Gastroesophageal sphincter (tissue), 3 donors: ENCODE results near the gene AK3.
A peak's percentile ranks its signal among the peaks of the same experiment; 100 is the strongest.

Experiments
- EP300 ChIP-seq: sonication (generic); formaldehyde crosslinking; IDR thresholded peaks from one replicate; pipeline ENCODE4 v1.6.1; 2017; ENCODE audit warnings: antibody characterized with exemption, mild to moderate bottlenecking
- POLR2A ChIP-seq, 2 donors: fragments of 450-650 bp; IDR thresholded peaks; one replicate each; pipeline ENCODE4 v1.6.1; 2017; ENCODE audit warnings: antibody characterized with exemption in 2 of 2, mild to moderate bottlenecking in 2 of 2, moderate library complexity in 1 of 2
- POLR2AphosphoS5 ChIP-seq: sonication (generic); formaldehyde crosslinking; IDR thresholded peaks from one replicate; pipeline ENCODE4 v1.6.1; 2017; ENCODE audit warnings: antibody characterized with exemption
- TF ChIP-seq, protein P1 (sequence below), 4 experiments: fragments of 200-600 bp in 2 of 4; fragments of 450-650 bp in 2 of 4; sonication (generic) in 1 of 4; IDR thresholded peaks; one replicate each; pipeline ENCODE4 v1.5.1; 2017 to 2019; ENCODE audit warnings: antibody characterized with exemption in 4 of 4, mild to moderate bottlenecking in 2 of 4, moderate library complexity in 2 of 4

DNA sequence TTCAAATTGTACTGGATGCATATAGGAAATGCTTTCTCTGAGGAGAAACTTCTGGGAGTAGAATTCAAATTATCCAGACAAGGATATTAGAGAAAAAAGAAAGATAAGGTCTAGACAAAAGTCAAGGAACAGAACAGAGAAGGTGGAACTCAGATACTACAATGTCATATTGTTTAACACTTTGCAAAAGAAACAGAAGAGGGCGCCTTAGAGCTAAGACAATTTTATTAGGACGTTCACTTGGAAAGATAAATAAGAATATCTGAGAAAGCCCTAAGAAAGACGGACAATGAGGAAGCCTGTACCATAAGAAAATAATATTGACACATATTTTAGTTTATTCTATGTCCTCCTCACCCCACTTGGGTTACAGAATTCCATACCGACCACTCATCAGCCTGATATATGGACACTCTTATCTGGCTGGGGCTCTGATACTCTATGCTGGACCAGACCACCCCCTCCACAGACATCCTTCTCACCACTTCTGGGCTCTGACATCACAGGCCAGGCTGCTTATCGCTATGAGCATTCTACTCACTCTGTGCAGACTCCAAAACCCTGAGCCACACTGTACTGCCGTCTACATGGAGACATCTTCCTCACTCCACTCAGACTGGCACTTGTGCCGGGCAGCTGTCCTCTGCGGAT lies 9.1 kb upstream of the AK3 start:
- TF ChIP-seq, protein P1, sequence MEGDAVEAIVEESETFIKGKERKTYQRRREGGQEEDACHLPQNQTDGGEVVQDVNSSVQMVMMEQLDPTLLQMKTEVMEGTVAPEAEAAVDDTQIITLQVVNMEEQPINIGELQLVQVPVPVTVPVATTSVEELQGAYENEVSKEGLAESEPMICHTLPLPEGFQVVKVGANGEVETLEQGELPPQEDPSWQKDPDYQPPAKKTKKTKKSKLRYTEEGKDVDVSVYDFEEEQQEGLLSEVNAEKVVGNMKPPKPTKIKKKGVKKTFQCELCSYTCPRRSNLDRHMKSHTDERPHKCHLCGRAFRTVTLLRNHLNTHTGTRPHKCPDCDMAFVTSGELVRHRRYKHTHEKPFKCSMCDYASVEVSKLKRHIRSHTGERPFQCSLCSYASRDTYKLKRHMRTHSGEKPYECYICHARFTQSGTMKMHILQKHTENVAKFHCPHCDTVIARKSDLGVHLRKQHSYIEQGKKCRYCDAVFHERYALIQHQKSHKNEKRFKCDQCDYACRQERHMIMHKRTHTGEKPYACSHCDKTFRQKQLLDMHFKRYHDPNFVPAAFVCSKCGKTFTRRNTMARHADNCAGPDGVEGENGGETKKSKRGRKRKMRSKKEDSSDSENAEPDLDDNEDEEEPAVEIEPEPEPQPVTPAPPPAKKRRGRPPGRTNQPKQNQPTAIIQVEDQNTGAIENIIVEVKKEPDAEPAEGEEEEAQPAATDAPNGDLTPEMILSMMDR (IDR thresholded peaks at IDR 0.05), result peak in 3 of 4 experiments; percentile 51 to 57 (median 53)
- TF ChIP-seq POLR2AphosphoS5 (no peak), EP300 (no peak), POLR2A (IDR thresholded peaks at IDR 0.05) (no peak)
